Colonic mucosa (tissue), 4 donors: ENCODE measurements around the gene CCDC142. TPM values are rescaled to one million over a fixed set of nuclear protein-coding genes. Genes with fewer than 3 reads are reported as not detected.

Experiments
- DNase-seq: peaks from one replicate; pipeline ENCODE4 v3.0.0-alpha.2; 2020
- H3K27ac ChIP-seq: fragments of 200-600 bp; one replicate; pipeline ENCODE4 v1.8.0; 2021
- H3K27me3 ChIP-seq: fragments of 200-600 bp; one replicate; pipeline ENCODE4 v1.8.0; 2021
- H3K36me3 ChIP-seq: fragments of 200-600 bp; one replicate; pipeline ENCODE4 v1.8.0; 2021
- H3K4me1 ChIP-seq: fragments of 200-600 bp; one replicate; pipeline ENCODE4 v1.8.0; 2021; ENCODE audit warnings: mild to moderate bottlenecking
- H3K4me3 ChIP-seq: fragments of 200-600 bp; one replicate; pipeline ENCODE4 v1.8.0; 2021
- H3K9ac ChIP-seq, 2 donors: one replicate each; pipeline ENCODE4 v1.7.0; 2013; ENCODE audit warnings: control low read depth in 2 of 2, low read depth in 2 of 2, low read length in 2 of 2
- H3K9me3 ChIP-seq: fragments of 200-600 bp; one replicate; pipeline ENCODE4 v1.8.0; 2021
- intact Hi-C: fragments of 100-400 bp; cut with DNase I; formaldehyde crosslinking; loops from one replicate; pipeline ENCODE4 v1.14.1; 2022
- total RNA-seq, 2 donors: library from RNA; stranded (reverse); fragmentation: NEBNext Ultra II Directional in 1 of 2; extraction: Animal tissue kit (Norgen Biotek cat#: 25700) in 1 of 2; gene quantifications; one replicate each; pipeline ENCODE4 v1.2.1, GENCODE V29; 2021
- TF ChIP-seq, protein P1 (sequence below): fragments of 200-600 bp; IDR thresholded peaks from one replicate; pipeline ENCODE4 v1.8.0; 2022; ENCODE audit warnings: antibody characterized with exemption, mild to moderate bottlenecking
- donor health status: healthy.
- donor health status: DM: no; HTN: no; CAD: no.
- donor health status: DM: no; HTN: no; CAD: no.

Gene CCDC142
- total RNA-seq, 2 donors from 2014 or later, result 14.5 to 28.3 TPM

- peak overlapping the region; percentile 68 for H3K4me3 ChIP-seq
- no peaks in the 10 kb centered on the region for H3K27me3 ChIP-seq
- no peaks in the 10 kb centered on the region for H3K36me3 ChIP-seq
- peak; percentile 83 for DNase-seq
- intact Hi-C loops, result no loop called here
- H3K27ac ChIP-seq, result peak overlapping the region; percentile 100
- peak overlapping the region; percentile 94 to 98 for H3K9ac ChIP-seq
- no peaks in the 10 kb centered on the region for H3K9me3 ChIP-seq
- H3K4me1 ChIP-seq, result peaks cover 15% of the 10 kb centered on the region
- TF ChIP-seq, protein P1, sequence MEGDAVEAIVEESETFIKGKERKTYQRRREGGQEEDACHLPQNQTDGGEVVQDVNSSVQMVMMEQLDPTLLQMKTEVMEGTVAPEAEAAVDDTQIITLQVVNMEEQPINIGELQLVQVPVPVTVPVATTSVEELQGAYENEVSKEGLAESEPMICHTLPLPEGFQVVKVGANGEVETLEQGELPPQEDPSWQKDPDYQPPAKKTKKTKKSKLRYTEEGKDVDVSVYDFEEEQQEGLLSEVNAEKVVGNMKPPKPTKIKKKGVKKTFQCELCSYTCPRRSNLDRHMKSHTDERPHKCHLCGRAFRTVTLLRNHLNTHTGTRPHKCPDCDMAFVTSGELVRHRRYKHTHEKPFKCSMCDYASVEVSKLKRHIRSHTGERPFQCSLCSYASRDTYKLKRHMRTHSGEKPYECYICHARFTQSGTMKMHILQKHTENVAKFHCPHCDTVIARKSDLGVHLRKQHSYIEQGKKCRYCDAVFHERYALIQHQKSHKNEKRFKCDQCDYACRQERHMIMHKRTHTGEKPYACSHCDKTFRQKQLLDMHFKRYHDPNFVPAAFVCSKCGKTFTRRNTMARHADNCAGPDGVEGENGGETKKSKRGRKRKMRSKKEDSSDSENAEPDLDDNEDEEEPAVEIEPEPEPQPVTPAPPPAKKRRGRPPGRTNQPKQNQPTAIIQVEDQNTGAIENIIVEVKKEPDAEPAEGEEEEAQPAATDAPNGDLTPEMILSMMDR, result no peak
These were observed 25.2 kb downstream of the CCDC142 start for GRCh38 chr2:74457549-74458131.

- Histone ChIP-seq H3K4me1 (peaks cover 15% of the 10 kb centered on the region), H3K4me3 (peak overlapping the region; percentile 68), H3K27me3 (no peaks in the 10 kb centered on the region), H3K9me3 (no peaks in the 10 kb centered on the region), H3K27ac (peak overlapping the region; percentile 100), H3K36me3 (no peaks in the 10 kb centered on the region), H3K9ac (peak overlapping the region; percentile 94 to 98)
- TF ChIP-seq, protein P1, result no peak
- peak; percentile 42 for DNase-seq
- intact Hi-C loops, result no loop called here
These were observed 25.7 kb downstream of the CCDC142 start for GRCh38 chr2:74457129-74457548.

DNA sequence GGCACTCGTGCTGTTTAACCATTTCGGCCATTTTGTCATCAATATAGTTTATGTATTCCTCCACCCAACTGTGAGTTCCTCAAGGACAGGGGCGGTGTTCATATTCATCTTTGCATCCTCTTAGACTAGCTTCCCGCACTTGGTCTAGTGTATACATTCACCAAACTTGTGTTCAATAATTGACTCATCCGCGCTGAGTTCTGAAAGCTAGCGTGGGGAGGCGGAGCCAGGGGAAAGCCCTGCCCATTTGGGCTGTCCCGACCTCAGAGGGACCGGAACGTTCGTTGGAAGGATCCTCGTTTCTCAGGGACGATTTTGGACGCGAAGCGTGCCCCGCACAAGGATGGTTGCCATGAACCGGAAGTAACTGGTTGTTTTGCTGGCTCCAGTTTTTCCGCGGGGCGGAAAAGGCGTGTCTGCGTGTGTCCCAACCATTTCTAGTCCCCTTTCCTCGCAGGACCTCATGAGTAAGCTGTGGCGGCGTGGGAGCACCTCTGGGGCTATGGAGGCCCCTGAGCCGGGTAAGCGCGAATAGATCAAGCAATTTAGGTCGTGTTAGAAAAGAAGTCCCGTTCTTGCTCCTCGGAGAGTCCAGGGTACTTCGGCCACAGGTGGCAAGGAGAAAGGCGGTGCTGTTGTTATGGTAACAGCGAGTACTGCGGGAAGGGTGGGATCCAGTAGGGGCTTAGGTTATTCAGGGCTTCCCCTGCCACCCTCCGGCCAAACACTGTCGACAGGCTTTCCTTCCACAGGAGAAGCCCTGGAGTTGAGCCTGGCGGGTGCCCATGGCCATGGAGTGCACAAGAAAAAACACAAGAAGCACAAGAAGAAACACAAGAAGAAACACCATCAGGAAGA lies 27.9 kb downstream of the CCDC142 start, which contains the start of gene INO80B:
INO80B (plus strand) TSS at position 434 of the 858 bp plus-strand sequence; CDS start at position 464, 30 bp downstream.
- Histone ChIP-seq H3K36me3 (no peaks in the 10 kb centered on the region), H3K9ac (peak within 1 kb of the TSS; percentile 17 to 75), H3K4me1 (peaks cover 15% of the 10 kb centered on the region), H3K27me3 (no peaks in the 10 kb centered on the region), H3K27ac (no peak within 1 kb of the TSS), H3K9me3 (no peaks in the 10 kb centered on the region), H3K4me3 (peak within 1 kb of the TSS; percentile 50)
- DNase-seq, result peak; percentile 98
- TF ChIP-seq, protein P1, result no peak
- intact Hi-C loops, result no loop called here

GRCh38 chr2:74450570-74451190 lies 32.1 kb downstream of the CCDC142 start:
- no peak overlapping the region for H3K4me3 ChIP-seq
- no peaks in the 10 kb centered on the region for H3K27me3 ChIP-seq
- TF ChIP-seq, protein P1, result no peak
- H3K4me1 ChIP-seq, result peaks cover 8% of the 10 kb centered on the region
- no peak for DNase-seq
- intact Hi-C loops, result no loop called here
- H3K36me3 ChIP-seq, result no peaks in the 10 kb centered on the region
- no peak overlapping the region for H3K27ac ChIP-seq
- no peak overlapping the region for H3K9ac ChIP-seq
- H3K9me3 ChIP-seq, result no peaks in the 10 kb centered on the region

GRCh38 chr2:74448771-74449170 lies 34.0 kb downstream of the CCDC142 start:
- no peaks in the 10 kb centered on the region for H3K27me3 ChIP-seq
- TF ChIP-seq, protein P1, result no peak
- no peak for DNase-seq
- intact Hi-C loops, result no loop called here
- H3K9ac ChIP-seq, result no peak overlapping the region
- H3K4me1 ChIP-seq, result no peaks in the 10 kb centered on the region
- no peaks in the 10 kb centered on the region for H3K9me3 ChIP-seq
- H3K27ac ChIP-seq, result no peak overlapping the region
- H3K4me3 ChIP-seq, result no peak overlapping the region
- no peaks in the 10 kb centered on the region for H3K36me3 ChIP-seq
